ENCODE results near the gene CPSF7.

Gene CPSF7

GRCh38 chr11:61369372-61370348, 60.1 kb downstream of the CPSF7 start:
- TF ChIP-seq CTCF (IDR thresholded peaks at IDR 0.05; ENCODE audit: unreplicated experiment in 3 of 3) = no peak
- no peaks in the 10 kb centered on the region for H3K27me3 Mint-ChIP-seq (ENCODE audit: low read depth)
- H3K36me3 Mint-ChIP-seq (ENCODE audit: low read depth) = peaks cover 82% of the 10 kb centered on the region
- H3K9me3 Mint-ChIP-seq = peaks cover 13% of the 10 kb centered on the region
- H3K27ac Mint-ChIP-seq = peak overlapping the region in 2 of 3 experiments; percentile 32 to 73
- H3K4me1 Mint-ChIP-seq = peaks cover 21% of the 10 kb centered on the region
- H3K4me3 Mint-ChIP-seq = no peak overlapping the region

- Mint-ChIP-seq H3K36me3 (ENCODE audit: low read depth) (peaks cover 77% of the 10 kb centered on the region), H3K9me3 (peaks cover 13% of the 10 kb centered on the region), H3K27ac (peak overlapping the region; percentile 14 to 34 (median 19)), H3K4me3 (no peak overlapping the region), H3K4me1 (peaks cover 25% of the 10 kb centered on the region), H3K27me3 (ENCODE audit: low read depth) (no peaks in the 10 kb centered on the region)
- TF ChIP-seq CTCF (IDR thresholded peaks at IDR 0.05; ENCODE audit: unreplicated experiment in 3 of 3) = no peak
These were observed 61.1 kb downstream of the CPSF7 start for GRCh38 chr11:61368646-61369045.

- TF ChIP-seq CTCF (IDR thresholded peaks at IDR 0.05; ENCODE audit: unreplicated experiment in 3 of 3) = no peak
- Mint-ChIP-seq H3K4me3 (no peak overlapping the region), H3K27me3 (ENCODE audit: low read depth) (no peaks in the 10 kb centered on the region), H3K9me3 (peaks cover 10% of the 10 kb centered on the region), H3K36me3 (ENCODE audit: low read depth) (peaks cover 69% of the 10 kb centered on the region), H3K27ac (peak overlapping the region in 1 of 3 experiments; percentile 72), H3K4me1 (peaks cover 38% of the 10 kb centered on the region)
These were observed 62.4 kb downstream of the CPSF7 start for GRCh38 chr11:61367406-61367805.

GRCh38 chr11:61364012-61364675, 65.6 kb downstream of the CPSF7 start:
- H3K27me3 Mint-ChIP-seq (ENCODE audit: low read depth) = no peaks in the 10 kb centered on the region
- H3K27ac Mint-ChIP-seq = peak overlapping the region in 2 of 3 experiments; percentile 69 to 97
- no peak for TF ChIP-seq CTCF (IDR thresholded peaks at IDR 0.05; ENCODE audit: unreplicated experiment in 3 of 3)
- H3K4me1 Mint-ChIP-seq = peaks cover 40% of the 10 kb centered on the region
- no peaks in the 10 kb centered on the region for H3K9me3 Mint-ChIP-seq
- H3K4me3 Mint-ChIP-seq = peak overlapping the region; percentile 97 to 100 (median 99)
- peaks cover 41% of the 10 kb centered on the region for H3K36me3 Mint-ChIP-seq (ENCODE audit: low read depth)

GRCh38 chr11:61362542-61362875, 67.3 kb downstream of the CPSF7 start:
- Mint-ChIP-seq H3K27ac (peak overlapping the region; percentile 93 to 97 (median 94)), H3K9me3 (no peaks in the 10 kb centered on the region), H3K4me3 (peak overlapping the region; percentile 97 to 100 (median 99)), H3K4me1 (peaks cover 32% of the 10 kb centered on the region), H3K27me3 (ENCODE audit: low read depth) (no peaks in the 10 kb centered on the region), H3K36me3 (ENCODE audit: low read depth) (peaks cover 28% of the 10 kb centered on the region)
- TF ChIP-seq CTCF (IDR thresholded peaks at IDR 0.05; ENCODE audit: unreplicated experiment in 3 of 3) = no peak
